Activated B cell treated with CpG ODN at 0.5 μM for 24 hours (primary cell): Measurements from ENCODE around the gene COL3A1. TPM values are rescaled to one million over a fixed set of nuclear protein-coding genes. Genes with fewer than 3 reads are reported as not detected.

Experiments
- ATAC-seq: fragments of 200-7000 bp; cut with Tn5 transposase; one replicate; pipeline ENCODE4 v1.10.0; 2021; ENCODE audit warnings: low read depth, mild to moderate bottlenecking, moderate library complexity
- CTCF ChIA-PET: fragments of 350-600 bp; sonication (Branson Sonifier 250); formaldehyde crosslinking; loops from one replicate; lab custom pipeline; 2021; ENCODE audit warnings: antibody characterized with exemption; lab: Charles Lee
- POLR2A ChIA-PET: fragments of 350-600 bp; sonication (Branson Sonifier 250); formaldehyde crosslinking; loops from one replicate; lab custom pipeline; 2021; ENCODE audit warnings: antibody characterized with exemption; lab: Charles Lee
- DNase-seq: peaks from one replicate; pipeline ENCODE4 v3.0.0; 2022
- H3K27ac Mint-ChIP-seq: one replicate; pipeline ENCODE4 v1.8.0; 2020; ENCODE audit warnings: mixed read lengths
- H3K27me3 Mint-ChIP-seq: one replicate; pipeline ENCODE4 v1.8.0; 2021; ENCODE audit warnings: mixed read lengths
- H3K36me3 Mint-ChIP-seq: one replicate; pipeline ENCODE4 v1.8.0; 2021; ENCODE audit warnings: low read depth, mixed read lengths
- H3K4me1 Mint-ChIP-seq: one replicate; pipeline ENCODE4 v1.8.0; 2021; ENCODE audit warnings: mixed read lengths
- H3K4me3 Mint-ChIP-seq: one replicate; pipeline ENCODE4 v1.8.0; 2020; ENCODE audit warnings: mild to moderate bottlenecking, mixed read lengths
- H3K9me3 Mint-ChIP-seq: one replicate; pipeline ENCODE4 v1.8.0; 2020; ENCODE audit warnings: mixed read lengths
- intact Hi-C: fragments of 100-400 bp; cut with micrococcal nuclease; formaldehyde crosslinking; loops from one replicate; pipeline ENCODE4 v1.15.1; 2024
- total RNA-seq: library from RNA; stranded (reverse); gene quantifications from 2 replicates; pipeline ENCODE4 v1.2.3, GENCODE V29; 2022
- TF ChIP-seq, protein P1 (sequence below): fragments of 200-600 bp; IDR thresholded peaks from one replicate; pipeline ENCODE4 v1.8.0; 2022; ENCODE audit warnings: antibody characterized with exemption, mild to moderate bottlenecking

Gene COL3A1
- total RNA-seq, 1 donor from 2014 or later: not detected

GRCh38 chr2:188944442-188944841 lies 29.7 kb upstream of the COL3A1 start:
- intact Hi-C loops: no loop called here
- ATAC-seq (no peak), DNase-seq (no peak)
- ChIA-PET POLR2A (no interaction called here), CTCF (no interaction called here)
- H3K9me3 Mint-ChIP-seq: peaks cover 3% of the 10 kb centered on the region
- H3K4me3 Mint-ChIP-seq: no peak overlapping the region
- TF ChIP-seq, protein P1, sequence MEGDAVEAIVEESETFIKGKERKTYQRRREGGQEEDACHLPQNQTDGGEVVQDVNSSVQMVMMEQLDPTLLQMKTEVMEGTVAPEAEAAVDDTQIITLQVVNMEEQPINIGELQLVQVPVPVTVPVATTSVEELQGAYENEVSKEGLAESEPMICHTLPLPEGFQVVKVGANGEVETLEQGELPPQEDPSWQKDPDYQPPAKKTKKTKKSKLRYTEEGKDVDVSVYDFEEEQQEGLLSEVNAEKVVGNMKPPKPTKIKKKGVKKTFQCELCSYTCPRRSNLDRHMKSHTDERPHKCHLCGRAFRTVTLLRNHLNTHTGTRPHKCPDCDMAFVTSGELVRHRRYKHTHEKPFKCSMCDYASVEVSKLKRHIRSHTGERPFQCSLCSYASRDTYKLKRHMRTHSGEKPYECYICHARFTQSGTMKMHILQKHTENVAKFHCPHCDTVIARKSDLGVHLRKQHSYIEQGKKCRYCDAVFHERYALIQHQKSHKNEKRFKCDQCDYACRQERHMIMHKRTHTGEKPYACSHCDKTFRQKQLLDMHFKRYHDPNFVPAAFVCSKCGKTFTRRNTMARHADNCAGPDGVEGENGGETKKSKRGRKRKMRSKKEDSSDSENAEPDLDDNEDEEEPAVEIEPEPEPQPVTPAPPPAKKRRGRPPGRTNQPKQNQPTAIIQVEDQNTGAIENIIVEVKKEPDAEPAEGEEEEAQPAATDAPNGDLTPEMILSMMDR: no peak
- H3K27me3 Mint-ChIP-seq: no peaks in the 10 kb centered on the region
- no peak overlapping the region for H3K27ac Mint-ChIP-seq
- no peaks in the 10 kb centered on the region for H3K36me3 Mint-ChIP-seq
- no peaks in the 10 kb centered on the region for H3K4me1 Mint-ChIP-seq

- H3K4me1 Mint-ChIP-seq: no peaks in the 10 kb centered on the region
- no peaks in the 10 kb centered on the region for H3K36me3 Mint-ChIP-seq
- TF ChIP-seq, protein P1: no peak
- DNase-seq (no peak), ATAC-seq (no peak)
- POLR2A ChIA-PET: no interaction called here
- no peaks in the 10 kb centered on the region for H3K27me3 Mint-ChIP-seq
- no peak overlapping the region for H3K27ac Mint-ChIP-seq
- CTCF ChIA-PET: no interaction called here
- peaks cover 3% of the 10 kb centered on the region for H3K9me3 Mint-ChIP-seq
- intact Hi-C loops: no loop called here
- no peak overlapping the region for H3K4me3 Mint-ChIP-seq
Measured at GRCh38 chr2:188949046-188949818, 24.9 kb upstream of the COL3A1 start.

DNA sequence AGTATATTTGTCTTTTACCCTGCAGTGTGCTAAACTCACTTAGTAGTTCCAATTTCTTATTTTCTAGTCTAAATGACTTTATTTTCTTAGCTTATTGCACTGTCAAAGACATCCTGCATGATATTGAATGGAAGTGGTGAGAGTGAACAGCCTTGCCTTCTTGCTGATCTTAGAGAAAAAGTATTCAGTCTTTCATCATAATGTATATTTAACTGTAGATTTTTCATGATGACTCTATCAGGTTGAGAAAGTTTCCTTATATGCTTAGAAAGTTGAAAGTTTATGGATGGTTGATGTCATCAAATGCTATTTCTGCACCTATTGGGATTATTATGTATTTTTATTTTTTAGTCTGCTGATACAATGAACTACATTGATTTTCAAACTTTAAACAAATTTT lies 21.3 kb upstream of the COL3A1 start:
- no peak for ATAC-seq
- no peak overlapping the region for H3K27ac Mint-ChIP-seq

GRCh38 chr2:188956290-188956689 lies 17.9 kb upstream of the COL3A1 start:
- H3K36me3 Mint-ChIP-seq: no peaks in the 10 kb centered on the region
- POLR2A ChIA-PET: no interaction called here
- H3K4me3 Mint-ChIP-seq: no peak overlapping the region
- H3K27me3 Mint-ChIP-seq: no peaks in the 10 kb centered on the region
- ATAC-seq (no peak), DNase-seq (no peak)
- H3K9me3 Mint-ChIP-seq: no peaks in the 10 kb centered on the region
- H3K27ac Mint-ChIP-seq: no peak overlapping the region
- CTCF ChIA-PET: no interaction called here
- TF ChIP-seq, protein P1: no peak
- no peaks in the 10 kb centered on the region for H3K4me1 Mint-ChIP-seq
- intact Hi-C loops: no loop called here

More for the DNA sequence above, 21.3 kb upstream of the COL3A1 start:
- intact Hi-C loops: no loop called here
- Mint-ChIP-seq H3K4me3 (no peak overlapping the region), H3K27me3 (no peaks in the 10 kb centered on the region), H3K36me3 (no peaks in the 10 kb centered on the region), H3K9me3 (peaks cover 3% of the 10 kb centered on the region), H3K4me1 (no peaks in the 10 kb centered on the region)
- no peak for DNase-seq
- ChIA-PET CTCF (no interaction called here), POLR2A (no interaction called here)
- TF ChIP-seq, protein P1: no peak

DNA sequence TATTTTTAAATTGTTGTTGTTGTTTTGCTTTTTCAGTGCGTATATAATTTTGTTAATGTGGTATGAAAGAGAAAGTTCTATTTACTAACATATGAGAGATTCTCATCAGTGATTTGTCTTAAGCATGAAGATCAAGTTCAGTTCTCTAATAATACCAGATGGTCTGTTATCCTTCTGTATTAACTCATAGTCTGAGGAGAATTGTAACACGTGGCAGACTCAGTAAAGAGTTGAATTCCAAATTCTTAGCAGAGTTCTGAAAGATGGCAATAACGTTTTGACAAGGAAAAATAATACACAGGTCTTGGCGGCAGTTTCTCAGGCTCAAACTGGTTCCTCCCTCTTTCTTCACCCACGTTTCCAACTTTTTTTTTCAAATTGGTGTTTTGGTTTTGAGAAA lies 17.2 kb upstream of the COL3A1 start:
- POLR2A ChIA-PET: no interaction called here
- H3K36me3 Mint-ChIP-seq: no peaks in the 10 kb centered on the region
- no peaks in the 10 kb centered on the region for H3K27me3 Mint-ChIP-seq

More for the DNA sequence above, 17.2 kb upstream of the COL3A1 start:
- Mint-ChIP-seq H3K9me3 (no peaks in the 10 kb centered on the region), H3K4me3 (no peak overlapping the region), H3K4me1 (no peaks in the 10 kb centered on the region), H3K27ac (no peak overlapping the region)
- CTCF ChIA-PET: no interaction called here
- no peak for ATAC-seq
- DNase-seq: no peak
- TF ChIP-seq, protein P1: no peak
- intact Hi-C loops: no loop called here
